ENCODE data around the gene HNF1B.

Gene HNF1B

DNA sequence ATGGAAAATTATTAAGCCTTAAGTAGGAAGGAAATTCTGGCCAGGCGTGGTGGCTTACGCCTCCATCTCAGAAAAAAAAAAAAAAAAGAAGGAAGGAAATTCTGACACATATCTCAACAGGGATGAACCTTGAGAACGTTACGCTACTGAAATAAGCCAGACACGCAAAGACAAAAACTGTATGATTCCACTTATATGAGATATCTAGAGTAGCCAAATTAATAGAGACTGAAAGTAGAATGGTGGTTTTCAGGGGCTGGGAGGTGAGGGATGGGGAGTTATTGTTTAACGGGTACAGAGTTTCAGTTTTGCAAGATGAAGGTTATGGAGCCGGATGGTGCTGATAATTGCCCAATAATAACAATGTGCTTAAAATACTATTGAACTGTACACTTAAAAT lies 16.2 kb upstream of the HNF1B start:
- no peak for DNase-seq (ENCODE audit: low spot score)

DNA sequence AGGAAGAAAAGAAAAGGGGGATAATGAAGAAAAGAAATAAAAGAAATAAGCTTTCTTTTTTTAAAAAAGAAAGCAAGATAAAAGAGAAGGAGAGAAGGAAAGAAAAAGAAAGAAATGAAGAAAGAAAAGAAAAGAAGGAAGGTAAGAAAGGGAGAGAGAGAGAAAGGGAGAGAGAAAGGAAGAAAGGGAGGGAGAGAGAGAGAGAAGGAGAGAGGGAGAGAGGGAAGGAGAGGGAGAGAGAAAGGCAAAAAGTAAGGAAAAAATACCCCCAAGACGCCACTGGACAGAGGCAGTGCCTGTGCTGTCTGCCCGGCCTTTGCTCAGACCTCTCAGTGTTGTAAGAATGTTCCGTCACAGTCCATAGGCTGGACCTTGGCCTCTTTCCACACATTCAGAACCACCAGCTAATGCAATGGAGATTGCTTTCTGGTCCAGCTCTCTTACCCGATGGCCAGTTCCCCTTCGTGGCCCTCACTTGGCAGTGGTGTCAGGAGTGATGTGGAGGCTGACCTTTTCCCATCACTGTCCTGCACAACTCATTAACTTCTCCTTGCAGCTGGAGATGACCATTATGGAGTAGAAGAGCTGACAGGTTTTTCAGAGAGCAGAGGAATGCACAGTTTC lies 14.3 kb upstream of the HNF1B start:
- no peak for DNase-seq (ENCODE audit: low spot score)

DNA sequence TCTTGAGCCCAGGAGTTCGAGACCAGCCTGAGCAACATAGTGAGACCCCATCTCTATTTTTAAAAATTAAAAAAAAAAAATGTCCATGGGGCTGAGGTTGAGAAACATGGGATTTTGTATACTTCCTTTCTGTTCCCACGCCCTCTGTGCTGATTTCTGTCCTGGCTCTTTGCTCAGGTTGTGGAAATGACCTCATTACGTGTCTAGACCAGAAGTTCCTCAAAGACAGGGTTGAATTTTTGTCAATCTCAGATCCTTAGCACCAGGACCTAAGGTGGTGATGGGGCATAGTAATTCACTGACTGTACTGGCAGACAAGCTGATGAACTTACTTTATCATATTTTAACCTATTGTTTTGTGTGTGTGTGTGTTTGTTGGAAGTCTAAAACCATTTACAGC lies 11.2 kb upstream of the HNF1B start:
- no peak for DNase-seq (ENCODE audit: low spot score)

DNA sequence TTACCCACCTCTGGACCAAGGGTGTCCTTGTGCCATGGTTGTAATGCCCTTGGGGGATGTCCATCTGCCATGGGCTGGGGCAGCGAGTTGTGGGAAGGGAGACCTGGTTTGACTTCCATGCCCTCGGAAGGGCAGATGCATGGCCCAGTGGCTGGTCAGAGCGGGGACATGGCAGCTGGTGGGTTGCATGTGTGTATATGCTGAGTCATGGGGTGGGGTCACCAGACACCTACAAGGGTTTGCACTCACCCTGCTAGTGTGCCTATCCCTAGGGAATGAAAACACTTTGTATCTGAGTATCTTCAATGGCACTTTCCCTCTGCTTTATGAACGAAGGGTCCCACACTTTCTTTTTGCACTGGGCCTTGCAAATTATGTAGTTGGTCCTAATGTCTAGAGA lies 10.6 kb upstream of the HNF1B start:
- no peak for DNase-seq (ENCODE audit: low spot score)

DNA sequence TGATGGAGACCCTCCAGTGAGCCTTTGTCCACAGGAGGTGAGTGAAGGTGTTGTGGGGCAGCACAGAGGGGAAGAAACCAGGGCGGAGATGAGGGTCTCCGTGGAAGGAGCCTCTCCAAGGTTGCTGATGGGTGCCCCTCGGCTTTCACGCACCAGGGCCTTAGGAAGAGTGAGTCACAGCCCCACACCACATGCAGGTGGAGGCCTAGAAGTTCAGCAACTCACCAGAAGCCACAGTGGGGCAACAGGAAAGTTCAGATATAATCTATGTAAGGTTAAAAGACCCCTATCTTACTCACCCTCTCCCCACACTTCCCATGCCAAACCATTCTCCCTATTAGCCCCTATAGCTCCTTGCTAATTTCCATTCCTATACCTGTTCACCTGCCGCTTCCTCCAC lies 9.5 kb upstream of the HNF1B start:
- DNase-seq (ENCODE audit: low spot score), result no peak

DNA sequence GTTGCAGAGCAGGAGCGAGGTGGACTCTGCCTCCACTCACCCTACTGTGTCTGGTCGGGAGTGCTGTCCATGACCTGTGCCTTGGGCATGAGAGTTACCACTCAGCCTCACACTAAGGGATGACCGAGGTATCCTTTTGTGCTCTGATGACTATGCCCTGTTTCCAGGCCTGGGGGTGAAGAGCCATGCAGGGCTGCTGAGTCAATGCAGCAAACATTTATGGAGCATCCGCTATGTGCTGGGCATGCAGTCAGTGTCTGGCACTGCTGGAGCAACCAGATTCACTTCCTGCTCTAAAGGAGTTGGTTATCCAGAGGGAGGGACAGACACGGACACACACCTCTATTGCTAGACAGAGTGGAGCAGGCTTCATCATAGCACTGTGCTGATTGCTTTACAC lies 7.6 kb upstream of the HNF1B start:
- DNase-seq (ENCODE audit: low spot score), result no peak

DNA sequence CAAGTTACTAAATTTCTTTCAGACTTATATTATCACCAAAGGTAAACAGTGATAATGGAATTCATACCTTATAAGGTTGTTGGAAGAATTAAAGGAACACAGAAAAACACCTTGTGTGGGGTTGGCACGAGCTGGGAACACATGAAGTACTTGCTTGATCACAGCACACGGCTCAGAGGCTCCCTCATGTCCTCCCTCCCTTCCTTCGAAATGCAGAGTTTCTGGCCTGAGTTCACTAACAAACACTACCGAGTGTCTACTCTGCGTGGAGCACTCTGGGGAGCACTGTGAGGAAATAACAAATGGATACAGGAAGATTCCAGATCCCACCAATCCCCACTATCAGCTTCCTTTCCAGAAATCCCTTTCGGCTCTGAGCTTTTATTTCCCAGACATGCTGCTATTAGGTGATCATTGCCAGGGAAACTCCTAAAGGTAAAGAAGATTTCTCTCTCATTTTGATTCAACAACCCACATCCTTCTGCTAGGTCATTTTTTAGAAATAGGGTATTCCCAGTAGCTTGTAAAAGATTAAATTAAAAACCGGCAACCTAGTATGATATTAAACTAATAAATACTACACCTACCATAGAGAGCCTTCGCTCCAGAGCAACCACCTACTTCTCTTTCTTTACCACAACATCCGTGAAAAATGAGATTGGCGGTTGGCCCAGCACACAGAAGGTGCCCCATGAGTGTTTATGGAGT lies 6.1 kb upstream of the HNF1B start:
- no peak for DNase-seq (ENCODE audit: low spot score)

DNA sequence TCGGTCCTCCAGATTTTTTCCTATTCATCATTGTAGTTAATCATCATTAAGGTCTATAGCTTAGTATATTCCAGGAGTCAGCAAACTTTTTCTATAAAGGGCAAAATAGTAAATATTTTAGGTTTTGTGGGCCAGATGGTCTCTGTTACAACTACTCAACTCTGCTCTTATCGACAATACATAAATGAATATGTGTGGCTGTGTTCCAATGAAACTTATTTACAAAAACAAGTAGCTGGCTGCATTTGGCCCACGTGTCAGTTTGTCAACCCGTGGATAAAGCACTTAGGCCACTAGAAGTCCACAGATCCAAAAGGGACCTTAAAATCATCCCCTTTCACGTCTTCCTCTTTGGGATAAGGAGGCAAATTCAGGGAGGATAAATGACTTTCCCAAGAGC lies 5.4 kb upstream of the HNF1B start:
- DNase-seq (ENCODE audit: low spot score), result no peak

DNA sequence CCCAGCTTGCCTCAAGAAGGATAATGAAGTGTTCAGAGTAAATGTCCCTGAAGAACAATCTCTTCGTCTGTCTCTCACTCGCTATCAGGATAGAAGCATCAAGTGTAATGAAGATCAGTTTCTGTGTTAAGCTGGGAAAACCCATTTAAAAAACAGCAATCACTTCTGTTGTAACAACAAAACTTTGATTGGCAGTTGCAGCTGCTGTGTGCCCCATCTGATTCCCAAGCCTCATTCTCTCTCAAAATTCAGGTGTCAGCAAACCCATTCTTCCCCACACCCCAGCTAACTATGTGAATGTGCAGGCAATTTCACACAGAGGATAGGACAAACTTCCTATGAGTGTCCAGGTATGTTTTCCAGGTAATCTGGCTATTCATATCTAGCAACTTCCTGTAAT lies 2.4 kb upstream of the HNF1B start:
- no peak for DNase-seq (ENCODE audit: low spot score)

DNA sequence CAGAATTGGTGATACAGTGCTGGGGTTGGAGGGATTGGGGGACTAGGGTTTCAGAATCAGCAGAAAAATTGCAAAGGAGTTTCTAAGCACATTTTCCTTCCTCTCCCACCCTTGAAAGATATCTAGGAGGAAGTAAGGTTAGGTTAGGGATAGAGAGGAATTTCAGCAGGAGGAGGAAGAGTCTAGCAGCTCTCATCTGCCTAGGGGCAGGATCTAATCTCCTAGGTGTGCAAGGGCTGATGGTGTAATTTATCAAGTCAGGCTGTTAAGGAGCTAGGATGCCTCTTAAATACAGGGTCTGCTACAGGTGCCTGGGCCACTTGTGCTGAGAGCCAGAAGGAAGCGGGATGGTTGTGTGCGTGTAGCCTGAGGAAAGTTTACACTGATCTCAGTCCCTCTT lies 1.8 kb upstream of the HNF1B start:
- no peak for DNase-seq (ENCODE audit: low spot score)

DNA sequence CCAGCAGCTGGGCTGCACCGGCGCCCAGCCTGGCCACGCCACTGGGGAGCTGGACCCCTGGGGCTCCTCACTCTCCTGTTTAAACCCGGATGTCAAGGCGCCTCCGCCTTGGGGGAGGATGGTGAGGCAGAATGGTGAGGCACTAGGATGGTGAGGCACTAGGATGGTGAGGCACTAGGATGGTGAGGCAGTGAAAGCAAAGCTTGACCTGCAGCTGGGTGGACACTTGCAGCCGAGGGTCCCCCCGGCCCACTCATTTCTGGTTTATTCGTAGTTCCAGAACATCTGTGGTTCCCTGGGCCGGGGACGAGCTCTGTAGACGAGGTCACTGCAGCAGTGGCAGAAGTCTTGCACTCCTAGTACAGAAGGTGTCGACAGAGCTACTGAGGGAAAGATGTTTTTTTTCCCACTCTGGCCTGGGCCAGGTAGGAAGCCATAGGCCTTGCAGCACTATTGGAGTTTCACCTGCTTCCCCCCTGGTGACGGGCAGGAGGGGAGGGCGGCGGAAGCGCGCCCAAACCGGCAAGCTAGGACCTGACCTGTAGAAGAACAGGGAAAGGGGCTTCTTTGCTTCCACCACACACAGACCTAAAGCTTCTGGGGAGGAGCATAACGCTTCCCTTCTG lies 1.1 kb upstream of the HNF1B start:
- DNase-seq (ENCODE audit: low spot score), result no peak

DNA sequence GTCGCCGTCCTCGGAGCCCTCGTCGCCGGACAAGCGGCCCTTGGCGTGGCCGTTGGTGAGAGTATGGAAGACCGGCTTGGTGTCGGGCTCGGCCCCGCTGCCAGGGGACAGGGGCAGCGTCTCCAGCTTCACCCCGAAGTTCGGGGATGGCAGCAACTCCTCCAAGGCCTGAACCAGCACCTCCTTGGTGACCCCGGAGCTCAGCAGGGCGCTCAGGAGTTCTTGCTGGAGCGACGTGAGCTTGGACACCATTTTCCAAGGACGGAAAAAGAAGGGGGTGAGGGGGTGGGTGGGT lies 279 bp downstream of the HNF1B start:
- DNase-seq (ENCODE audit: low spot score), result no peak

DNA sequence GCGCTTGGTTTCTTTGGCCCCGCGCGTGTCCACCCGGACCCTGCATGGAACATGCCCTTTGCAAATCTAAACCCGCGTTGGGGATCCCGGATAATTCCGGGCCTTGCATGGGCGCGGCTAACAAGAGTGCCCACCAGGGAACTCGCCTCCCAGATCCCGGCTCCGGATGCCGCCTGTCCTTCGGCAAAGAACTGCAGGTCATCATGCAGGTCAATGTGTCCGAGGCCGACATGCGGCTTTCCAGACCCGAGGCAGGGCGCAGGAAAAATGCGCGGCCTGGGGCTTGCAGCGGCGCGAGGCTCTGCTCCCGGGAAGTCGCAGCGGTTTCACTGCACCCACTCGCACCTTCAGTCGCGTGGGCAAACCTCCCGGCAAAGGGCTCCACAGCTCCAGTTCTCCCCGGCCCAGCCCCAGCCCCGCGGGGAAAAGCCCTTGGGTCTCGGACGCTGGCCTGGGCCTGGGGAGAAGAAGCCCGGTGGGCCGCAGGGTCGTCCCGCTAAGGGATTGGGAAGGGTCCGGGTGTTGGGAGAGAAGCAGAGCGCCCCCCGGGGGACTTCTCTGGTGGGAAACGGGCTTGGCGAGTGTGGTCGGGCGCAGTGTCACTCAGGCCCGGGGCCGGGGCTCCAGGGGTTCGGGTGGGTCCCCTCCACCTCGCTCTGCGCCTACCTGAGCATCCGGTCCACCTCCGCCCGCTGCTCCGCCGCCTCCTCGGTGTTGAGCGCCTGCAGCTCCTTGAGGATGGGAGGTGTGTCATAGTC lies 805 bp downstream of the HNF1B start:
- DNase-seq (ENCODE audit: low spot score), result no peak

DNA sequence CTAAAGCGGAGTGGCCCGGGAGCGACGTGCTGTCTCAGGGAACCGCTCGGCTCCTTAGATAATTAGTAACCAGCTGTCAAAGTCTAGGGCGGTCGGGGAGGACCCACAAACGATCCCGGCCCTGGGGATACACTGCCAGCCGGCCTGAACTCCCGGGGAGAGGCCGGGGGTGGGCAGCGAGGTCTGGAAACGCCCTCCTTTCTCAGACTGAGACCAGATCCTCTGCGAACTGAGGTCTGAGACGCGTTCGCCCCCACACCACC lies 1.3 kb downstream of the HNF1B start:
- DNase-seq (ENCODE audit: low spot score), result no peak

DNA sequence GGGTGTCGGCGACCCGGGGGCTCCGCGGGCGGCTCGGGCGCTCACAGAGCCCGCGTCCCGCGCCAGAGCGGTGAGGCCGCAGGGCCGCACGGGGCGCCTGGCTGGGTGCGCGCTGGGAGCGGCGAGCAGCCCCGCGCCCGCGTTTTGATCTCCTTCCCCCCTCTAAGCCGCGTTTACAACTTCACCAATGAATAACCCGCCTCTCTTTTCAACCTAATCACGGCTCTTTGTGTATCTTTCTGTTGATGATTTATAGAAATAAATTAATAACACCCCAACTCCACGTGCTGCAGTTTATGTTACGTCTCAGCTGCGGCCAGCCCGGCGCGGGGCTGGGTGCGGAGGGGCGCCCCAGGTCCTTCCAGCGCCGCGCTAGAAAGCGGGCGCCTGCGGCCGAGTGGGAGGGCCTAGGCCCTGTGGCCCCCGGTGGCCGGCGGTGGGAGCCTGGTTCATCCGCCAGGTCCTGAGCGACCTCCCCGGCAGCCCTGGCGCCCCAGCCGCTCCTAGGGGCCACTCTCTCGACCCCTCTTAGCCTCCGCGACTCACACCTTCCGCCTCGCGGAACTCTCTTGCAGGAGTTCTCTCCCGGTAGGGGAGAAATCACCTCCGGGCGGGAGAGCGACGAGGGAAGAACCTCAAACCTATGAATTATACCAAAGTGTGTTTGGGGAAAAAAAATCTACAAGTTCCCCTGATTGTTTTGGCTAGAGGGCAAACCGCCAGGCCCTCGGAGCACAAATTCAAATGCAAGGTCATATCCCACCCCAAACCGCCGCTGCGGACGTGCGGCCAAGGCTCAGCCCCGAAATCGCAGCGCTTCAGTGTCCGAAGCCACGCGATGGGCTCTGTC lies 1.9 kb downstream of the HNF1B start:
- DNase-seq (ENCODE audit: low spot score), result no peak

DNA sequence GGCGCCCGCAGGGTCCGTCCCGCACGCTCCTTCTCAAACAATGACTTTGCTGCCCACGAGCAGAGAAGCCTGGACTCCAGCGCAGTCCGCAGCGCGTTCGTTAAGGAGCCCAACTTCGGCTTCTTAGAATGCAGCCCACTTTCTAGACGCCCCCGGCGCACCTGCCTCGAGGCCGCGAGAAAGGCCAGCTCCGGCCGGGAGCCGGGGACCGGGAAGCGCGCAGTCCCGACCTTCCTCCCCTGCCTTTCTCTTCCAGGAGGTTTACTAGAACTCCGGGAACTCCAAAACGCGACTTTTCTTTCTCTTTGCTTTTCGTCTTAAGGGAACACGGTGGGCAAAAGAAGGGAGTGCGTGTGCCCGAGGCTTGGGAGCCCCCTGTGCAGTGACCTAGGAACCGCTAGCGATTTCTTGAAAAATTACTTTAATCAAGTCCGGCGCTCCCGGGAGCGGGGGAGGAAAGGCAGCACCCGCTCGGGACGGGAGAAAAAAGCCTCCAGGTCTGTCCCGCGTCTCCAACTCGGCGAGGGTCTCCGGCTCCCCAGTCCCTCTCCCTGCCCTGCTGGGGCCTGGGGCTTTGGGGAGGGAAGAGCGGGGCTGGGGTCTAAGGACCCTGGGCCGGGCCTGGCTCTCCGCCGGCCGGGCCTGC lies 2.6 kb downstream of the HNF1B start:
- no peak for DNase-seq (ENCODE audit: low spot score)

DNA sequence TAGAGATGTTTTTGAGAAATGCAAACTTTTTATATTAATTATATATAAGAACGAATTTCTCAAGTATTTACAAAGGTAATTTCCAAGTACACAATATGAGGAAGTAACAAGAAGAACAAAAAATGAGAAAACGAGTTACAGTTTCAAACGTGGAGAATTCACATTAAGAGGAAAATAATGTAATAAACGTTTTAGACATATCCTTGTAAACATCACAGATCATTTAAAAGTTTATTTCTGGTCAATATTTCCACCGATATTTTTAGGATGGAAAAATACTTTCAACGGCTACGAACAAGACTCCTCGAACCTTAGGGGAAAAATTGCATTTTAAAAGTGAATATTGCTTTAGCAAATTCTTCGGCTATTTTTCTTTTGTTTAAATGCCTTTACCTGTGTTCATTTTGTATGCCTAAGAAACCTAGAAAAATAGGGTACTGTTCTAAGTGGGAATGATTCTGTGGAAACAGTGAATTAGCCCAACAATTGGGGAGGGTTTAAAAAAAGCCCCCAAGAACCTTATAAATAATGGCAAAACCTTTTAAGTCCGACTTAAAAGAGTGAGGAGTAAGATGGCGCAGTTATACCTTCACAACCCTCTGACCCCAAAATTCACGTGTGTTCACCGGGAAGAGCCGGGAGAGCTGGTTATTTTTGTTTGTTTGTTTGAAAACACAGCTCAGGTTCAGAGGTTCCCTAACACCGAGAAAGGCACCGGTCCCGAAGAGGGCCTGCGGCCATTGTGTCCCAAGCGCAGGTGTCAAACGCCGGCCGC lies 3.3 kb downstream of the HNF1B start:
- DNase-seq (ENCODE audit: low spot score), result no peak

DNA sequence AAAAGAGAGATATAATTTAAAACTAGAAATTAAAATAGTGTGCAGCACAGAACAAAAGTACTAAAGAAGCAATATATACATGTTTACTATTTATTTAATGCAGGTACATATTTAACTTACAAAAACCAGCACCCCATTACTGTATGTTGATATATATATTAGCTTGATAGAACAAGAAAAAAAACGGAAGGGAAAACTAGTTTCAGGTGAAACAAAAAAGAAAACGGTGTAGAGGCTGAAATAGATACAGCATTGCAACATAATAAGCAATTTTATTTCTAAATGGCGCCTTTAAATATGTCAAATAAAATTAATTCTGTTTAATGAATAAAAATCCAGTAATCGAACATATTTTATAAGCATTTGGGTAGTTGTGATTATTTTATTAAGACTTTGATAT lies 3.9 kb downstream of the HNF1B start:
- DNase-seq (ENCODE audit: low spot score), result no peak

DNA sequence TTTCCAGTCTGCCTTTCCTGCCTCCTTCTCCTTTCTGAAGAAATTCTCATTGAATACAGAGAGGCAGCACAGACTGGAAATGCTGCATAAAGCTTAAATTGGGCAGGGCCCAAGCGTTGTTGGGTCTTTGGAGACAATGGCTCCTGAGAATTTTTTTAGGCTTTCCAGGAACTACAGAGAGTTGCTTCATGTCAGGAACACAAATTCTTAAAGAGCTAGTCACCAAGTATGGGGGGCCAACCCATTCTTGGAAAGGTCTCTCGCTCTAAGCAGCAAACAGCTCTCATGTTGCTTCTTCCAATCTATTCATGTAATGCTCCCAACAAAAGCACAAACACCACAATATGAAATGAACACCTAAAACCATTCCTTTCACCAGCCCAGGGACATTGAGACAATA lies 6.9 kb downstream of the HNF1B start:
- DNase-seq (ENCODE audit: low spot score), result no peak

DNA sequence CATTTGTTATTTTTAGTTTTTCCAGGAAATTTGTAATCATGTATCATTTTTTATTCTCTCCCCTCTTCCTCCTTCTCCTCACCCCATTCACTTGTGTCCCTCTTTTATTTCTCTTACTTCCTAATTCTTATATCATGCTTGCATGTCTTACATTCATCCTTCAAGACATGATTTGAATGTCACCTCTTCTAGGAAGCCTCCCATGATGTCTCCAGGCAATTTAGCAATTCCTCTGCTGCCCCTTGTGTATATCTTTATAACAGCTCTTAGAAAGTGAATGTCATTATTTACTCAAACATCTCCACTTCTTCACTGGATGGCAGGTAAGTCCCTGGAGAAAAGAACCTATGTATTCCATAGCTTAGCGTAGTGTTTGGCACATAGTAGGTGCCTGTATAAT lies 7.8 kb downstream of the HNF1B start:
- no peak for DNase-seq (ENCODE audit: low spot score)

DNA sequence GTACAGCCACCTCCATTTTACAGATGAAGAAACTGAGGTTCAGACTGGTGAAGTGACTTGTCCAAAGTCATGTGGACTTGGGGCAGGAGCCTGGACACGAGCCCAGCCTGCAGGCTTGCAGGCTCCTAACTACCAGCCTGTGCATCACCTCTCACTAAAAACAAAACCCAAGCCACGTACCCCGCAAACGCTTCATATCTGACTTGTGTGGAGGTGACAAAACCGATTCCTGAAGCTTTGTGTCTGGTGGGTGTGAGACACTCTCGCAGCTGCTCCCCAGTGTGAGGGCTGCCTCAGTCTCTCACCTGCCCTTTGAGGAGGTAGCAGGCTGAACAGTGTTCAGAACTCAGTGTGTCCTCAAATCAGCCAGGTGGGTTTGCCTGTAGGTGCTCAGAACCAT lies 8.4 kb downstream of the HNF1B start:
- no peak for DNase-seq (ENCODE audit: low spot score)

All from globus pallidus (tissue), 1 donor.